HS-27A (cell line): ENCODE data around the gene TACO1.
A peak's percentile ranks its signal among the peaks of the same experiment; 100 is the strongest.

ENCODE experiments used
- DNase-seq: peaks from one replicate; pipeline ENCODE4 v3.0.0-alpha.2; 2012; ENCODE audit warnings: low read depth, missing footprints

TACO1 gene

GRCh38 chr17:63600569-63601438, at the start of gene TACO1:
TACO1 (plus strand) TSS chr17:63600895; CDS start chr17:63601084, 189 bp downstream.
- peak; percentile 43 for DNase-seq

GRCh38 chr17:63552211-63552610, 48.5 kb upstream of the TACO1 start:
- no peak for DNase-seq

- no peak for DNase-seq
Observed at GRCh38 chr17:63555500-63556156, 45.1 kb upstream of the TACO1 start.

- no peak for DNase-seq
Observed at GRCh38 chr17:63557416-63557815, 43.3 kb upstream of the TACO1 start.

- no peak for DNase-seq
Observed at GRCh38 chr17:63558441-63558840, 42.3 kb upstream of the TACO1 start.

- no peak for DNase-seq
Observed at GRCh38 chr17:63561819-63562218, 38.9 kb upstream of the TACO1 start.

- DNase-seq, result no peak
Observed at GRCh38 chr17:63563339-63563738, 37.4 kb upstream of the TACO1 start.

GRCh38 chr17:63564562-63564961, 36.1 kb upstream of the TACO1 start:
- DNase-seq, result no peak

GRCh38 chr17:63567229-63567628, 33.5 kb upstream of the TACO1 start:
- no peak for DNase-seq

GRCh38 chr17:63568563-63568962, 32.1 kb upstream of the TACO1 start:
- no peak for DNase-seq

GRCh38 chr17:63571632-63572310, 28.9 kb upstream of the TACO1 start:
- DNase-seq, result no peak

GRCh38 chr17:63573634-63574033, 27.1 kb upstream of the TACO1 start:
- no peak for DNase-seq

GRCh38 chr17:63578027-63578768, 22.5 kb upstream of the TACO1 start:
- no peak for DNase-seq

- DNase-seq, result no peak
Observed at GRCh38 chr17:63578769-63579111, 22.0 kb upstream of the TACO1 start.

GRCh38 chr17:63579633-63580032, 21.1 kb upstream of the TACO1 start:
- DNase-seq, result no peak

- DNase-seq, result no peak
Observed at GRCh38 chr17:63587770-63588169, 12.9 kb upstream of the TACO1 start.

GRCh38 chr17:63588797-63589196, 11.9 kb upstream of the TACO1 start:
- no peak for DNase-seq

GRCh38 chr17:63589646-63590045, 11.0 kb upstream of the TACO1 start:
- DNase-seq, result no peak

- no peak for DNase-seq
Observed at GRCh38 chr17:63592797-63593196, 7.9 kb upstream of the TACO1 start.

- no peak for DNase-seq
Observed at GRCh38 chr17:63595132-63595531, 5.6 kb upstream of the TACO1 start.

GRCh38 chr17:63596856-63597586, 3.7 kb upstream of the TACO1 start:
- DNase-seq, result no peak

- no peak for DNase-seq
Observed at GRCh38 chr17:63598281-63598680, 2.4 kb upstream of the TACO1 start.
